ENCODE results near the gene MLLT11.

Gene MLLT11

GRCh38 chr1:151032164-151032563, 28.0 kb upstream of the MLLT11 start:
- H3K4me1 ChIP-seq (ENCODE audit: insufficient read depth, low read length, severe bottlenecking): no peaks in the 10 kb centered on the region
- H3K9ac ChIP-seq (ENCODE audit: low read length): no peak overlapping the region
- no peak overlapping the region for H2AFZ ChIP-seq (ENCODE audit: low read length)
- H3K9me3 ChIP-seq (ENCODE audit: low read length): no peaks in the 10 kb centered on the region
- H3K4me2 ChIP-seq (ENCODE audit: low read length): no peak overlapping the region
- H3K36me3 ChIP-seq (ENCODE audit: insufficient read depth, low read length): peaks cover 28% of the 10 kb centered on the region
- no peaks in the 10 kb centered on the region for H4K20me1 ChIP-seq (ENCODE audit: insufficient read depth, low read length)
- H3K4me3 ChIP-seq (ENCODE audit: low read depth, low read length, poor library complexity, severe bottlenecking): no peak overlapping the region
- H3K79me2 ChIP-seq (ENCODE audit: insufficient read depth, low read length): no peaks in the 10 kb centered on the region
- no peaks in the 10 kb centered on the region for H3K27me3 ChIP-seq (ENCODE audit: insufficient read depth, low read length)
- no peaks in the 10 kb centered on the region for H3K9me2 ChIP-seq (ENCODE audit: low read depth, low read length)
- no peaks in the 10 kb centered on the region for H3F3A ChIP-seq (ENCODE audit: insufficient read depth, low read length)
- no peak overlapping the region for H3K27ac ChIP-seq (ENCODE audit: low read depth, low read length, poor library complexity, severe bottlenecking)
- TF ChIP-seq EZH2 (IDR thresholded peaks at IDR 0.05; ENCODE audit: borderline replicate concordance, low read length) (no peak), CTCF (IDR thresholded peaks at IDR 0.05; ENCODE audit: low read length) (no peak)

GRCh38 chr1:151035167-151035566, 25.0 kb upstream of the MLLT11 start:
- Histone ChIP-seq H3K4me3 (ENCODE audit: low read depth, low read length, poor library complexity, severe bottlenecking) (no peak overlapping the region), H3K9me2 (ENCODE audit: low read depth, low read length) (no peaks in the 10 kb centered on the region), H3K27me3 (ENCODE audit: insufficient read depth, low read length) (no peaks in the 10 kb centered on the region), H3K9ac (ENCODE audit: low read length) (no peak overlapping the region), H3K9me3 (ENCODE audit: low read length) (no peaks in the 10 kb centered on the region), H2AFZ (ENCODE audit: low read length) (no peak overlapping the region), H3K4me2 (ENCODE audit: low read length) (no peak overlapping the region), H3F3A (ENCODE audit: insufficient read depth, low read length) (no peaks in the 10 kb centered on the region), H3K79me2 (ENCODE audit: insufficient read depth, low read length) (no peaks in the 10 kb centered on the region), H3K36me3 (ENCODE audit: insufficient read depth, low read length) (peaks cover 17% of the 10 kb centered on the region), H4K20me1 (ENCODE audit: insufficient read depth, low read length) (no peaks in the 10 kb centered on the region), H3K4me1 (ENCODE audit: insufficient read depth, low read length, severe bottlenecking) (no peaks in the 10 kb centered on the region), H3K27ac (ENCODE audit: low read depth, low read length, poor library complexity, severe bottlenecking) (no peak overlapping the region)
- TF ChIP-seq EZH2 (IDR thresholded peaks at IDR 0.05; ENCODE audit: borderline replicate concordance, low read length) (no peak), CTCF (IDR thresholded peaks at IDR 0.05; ENCODE audit: low read length) (no peak)

GRCh38 chr1:151036356-151036755, 23.8 kb upstream of the MLLT11 start, which contains the start of gene BNIPL:
Gene BNIPL (plus strand): TSS chr1:151036586. CDS start chr1:151036726, 140 bp downstream.
- no peak within 1 kb of the TSS for H3K4me3 ChIP-seq (ENCODE audit: low read depth, low read length, poor library complexity, severe bottlenecking)
- no peaks in the 10 kb centered on the region for H3K9me3 ChIP-seq (ENCODE audit: low read length)
- no peaks in the 10 kb centered on the region for H3K9me2 ChIP-seq (ENCODE audit: low read depth, low read length)
- H3F3A ChIP-seq (ENCODE audit: insufficient read depth, low read length): no peaks in the 10 kb centered on the region
- no peak within 1 kb of the TSS for H3K27ac ChIP-seq (ENCODE audit: low read depth, low read length, poor library complexity, severe bottlenecking)
- no peak within 1 kb of the TSS for H3K9ac ChIP-seq (ENCODE audit: low read length)
- H3K36me3 ChIP-seq (ENCODE audit: insufficient read depth, low read length): peaks cover 12% of the 10 kb centered on the region
- H4K20me1 ChIP-seq (ENCODE audit: insufficient read depth, low read length): no peaks in the 10 kb centered on the region
- H3K4me1 ChIP-seq (ENCODE audit: insufficient read depth, low read length, severe bottlenecking): no peaks in the 10 kb centered on the region
- no peak within 1 kb of the TSS for H3K4me2 ChIP-seq (ENCODE audit: low read length)
- no peaks in the 10 kb centered on the region for H3K27me3 ChIP-seq (ENCODE audit: insufficient read depth, low read length)
- no peaks in the 10 kb centered on the region for H3K79me2 ChIP-seq (ENCODE audit: insufficient read depth, low read length)
- no peak for TF ChIP-seq CTCF (IDR thresholded peaks at IDR 0.05; ENCODE audit: low read length)
- TF ChIP-seq EZH2 (IDR thresholded peaks at IDR 0.05; ENCODE audit: borderline replicate concordance, low read length): no peak
- H2AFZ ChIP-seq (ENCODE audit: low read length): no peak within 1 kb of the TSS

All from OCI-LY1 (cell line).